ENCODE measurements around the gene TBATA. TPM values are rescaled to one million over a fixed set of nuclear protein-coding genes. Genes with fewer than 3 reads are reported as not detected.

TBATA gene
- total and polyA plus RNA-seq, 8 donors, result not detected

- TF ChIP-seq CTCF (IDR thresholded peaks at IDR 0.05), result no peak
Observed at GRCh38 chr10:70827086-70827757, 42.0 kb upstream of the TBATA start.

GRCh38 chr10:70822076-70822820, 37.1 kb upstream of the TBATA start:
- Histone ChIP-seq H3K4me1 (peaks cover 0 to 17% of the 10 kb centered on the region in 2 donors), H3K9me3 (no peaks in the 10 kb centered on the region), H3K27ac (no peak overlapping the region), H3K27me3 (no peaks in the 10 kb centered on the region), H3K36me3 (peaks cover 0 to 24% of the 10 kb centered on the region in 2 donors), H3K4me3 (no peak overlapping the region)
- DNase-seq (peak in 1 of 4 donors; percentile 52), ATAC-seq (no peak)
- no peak for TF ChIP-seq CTCF (IDR thresholded peaks at IDR 0.05)
- intact Hi-C loops (cut with DNase I), result loop anchor here in 1 of 2 donors (10.0 kb wide), 1 partner anchor 63 kb away; the partner anchor contains the start of gene PCBD1

More at GRCh38 chr10:70827086-70827757, 42.0 kb upstream of the TBATA start:
- Histone ChIP-seq H3K4me1 (peaks cover 0 to 18% of the 10 kb centered on the region in 2 donors), H3K9me3 (no peaks in the 10 kb centered on the region), H3K27ac (no peak overlapping the region), H3K27me3 (no peaks in the 10 kb centered on the region), H3K4me3 (no peak overlapping the region), H3K36me3 (peaks cover 0 to 15% of the 10 kb centered on the region in 2 donors)
- intact Hi-C loops (cut with DNase I), result loop anchor here in 1 of 2 donors (10.0 kb wide), 1 partner anchor 58 kb away; the partner anchor contains the start of gene PCBD1
- DNase-seq, result no peak
- ATAC-seq, result no peak

GRCh38 chr10:70820976-70821750, 36.0 kb upstream of the TBATA start:
- intact Hi-C loops (cut with DNase I), result loop anchor here in 1 of 2 donors (10.0 kb wide), 1 partner anchor 64 kb away; the partner anchor contains the start of gene PCBD1
- Histone ChIP-seq H3K27ac (no peak overlapping the region), H3K9me3 (no peaks in the 10 kb centered on the region), H3K27me3 (no peaks in the 10 kb centered on the region), H3K36me3 (peaks cover 0 to 20% of the 10 kb centered on the region in 2 donors), H3K4me3 (no peak overlapping the region), H3K4me1 (peaks cover 3 to 19% of the 10 kb centered on the region in 2 donors)
- DNase-seq (no peak), ATAC-seq (no peak)
- no peak for TF ChIP-seq CTCF (IDR thresholded peaks at IDR 0.05)

- no peak for TF ChIP-seq CTCF (IDR thresholded peaks at IDR 0.05)
- Histone ChIP-seq H3K9me3 (no peaks in the 10 kb centered on the region), H3K36me3 (peaks cover 0 to 16% of the 10 kb centered on the region in 2 donors), H3K27ac (peak overlapping the region; percentile 86 to 91), H3K27me3 (no peaks in the 10 kb centered on the region), H3K4me3 (peak overlapping the region; percentile 53 to 57), H3K4me1 (peaks cover 3 to 25% of the 10 kb centered on the region in 2 donors)
- ATAC-seq (peak; percentile 86), DNase-seq (peak; percentile 68 to 92 (median 76))
- intact Hi-C loops (cut with DNase I), result no loop called here
Observed at GRCh38 chr10:70816220-70816894, 31.2 kb upstream of the TBATA start.
